Activated CD4-positive, alpha-beta T cell treated with anti-CD3 and anti-CD28 coated beads for 48 hours (primary cell): ENCODE results near the gene TCAP.
"Not testable (repeated sequence)": the region's sequence is repeated elsewhere in the genome, so short reads cannot be mapped to it uniquely, and the experiment has no call there.

Experiments
- DNase-seq: peaks from one replicate; pipeline ENCODE4 v3.0.0-alpha.2; 2020

The TCAP gene

DNA sequence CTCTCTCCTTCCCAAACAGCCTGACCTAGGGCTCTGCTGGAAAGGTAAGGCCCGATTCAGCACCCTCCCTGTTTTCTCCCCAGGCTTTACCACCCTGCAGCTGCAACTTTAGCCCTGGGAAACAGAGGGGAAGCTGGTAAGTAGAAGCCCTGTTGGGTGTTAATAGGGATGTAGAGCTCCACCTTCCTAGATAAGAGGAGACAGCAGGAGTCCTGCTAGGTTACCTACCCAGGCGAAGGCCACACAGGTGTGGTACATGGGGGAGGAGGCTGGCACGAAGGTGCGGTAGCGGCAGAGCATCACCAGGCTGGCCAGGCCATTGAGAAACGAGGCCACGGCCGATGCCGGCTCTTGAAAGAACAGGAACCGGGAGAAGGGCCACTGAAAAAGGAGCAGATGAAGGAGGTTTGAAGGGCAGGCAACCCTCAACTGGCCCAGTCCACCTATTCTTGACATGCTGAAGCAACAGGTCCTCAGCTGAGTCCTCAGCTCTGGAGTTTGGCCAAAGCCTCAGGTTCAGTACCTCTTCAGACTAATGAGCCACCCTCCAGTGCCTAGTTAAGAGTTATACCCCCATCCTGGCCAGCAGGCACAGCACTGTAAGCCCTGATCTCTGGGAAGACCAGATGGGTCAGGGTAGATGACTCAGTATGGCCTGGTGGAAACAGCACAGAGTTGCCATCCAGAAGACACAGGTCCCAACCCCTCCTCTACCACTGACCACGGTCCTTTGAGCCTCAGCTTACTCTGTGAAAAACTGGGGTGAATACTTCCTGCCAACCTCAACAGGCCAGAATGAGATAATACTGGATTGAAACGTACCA, 19.4 kb downstream of the TCAP start:
- no peak for DNase-seq

DNA sequence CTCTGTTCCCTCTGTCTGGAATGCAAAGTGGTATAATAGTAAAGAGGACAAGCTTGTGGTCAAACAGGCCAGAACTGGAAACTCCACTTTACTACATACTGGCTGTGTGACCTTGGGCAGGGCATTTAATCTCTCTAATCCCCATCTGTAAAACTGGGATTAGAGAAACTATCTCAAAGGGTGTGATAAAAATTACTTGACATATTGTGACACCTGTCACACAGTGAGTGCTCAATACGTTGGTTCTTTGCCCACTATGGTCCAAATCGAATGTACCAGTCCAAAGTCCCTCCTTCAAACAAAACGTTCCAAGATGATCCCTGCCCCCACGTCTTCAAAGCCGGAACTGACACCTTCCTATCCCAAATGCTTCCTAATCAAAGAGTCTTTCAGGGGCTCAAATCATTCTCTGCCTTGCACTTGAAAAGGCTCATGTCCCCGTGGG, 22.0 kb downstream of the TCAP start:
- no peak for DNase-seq

DNA sequence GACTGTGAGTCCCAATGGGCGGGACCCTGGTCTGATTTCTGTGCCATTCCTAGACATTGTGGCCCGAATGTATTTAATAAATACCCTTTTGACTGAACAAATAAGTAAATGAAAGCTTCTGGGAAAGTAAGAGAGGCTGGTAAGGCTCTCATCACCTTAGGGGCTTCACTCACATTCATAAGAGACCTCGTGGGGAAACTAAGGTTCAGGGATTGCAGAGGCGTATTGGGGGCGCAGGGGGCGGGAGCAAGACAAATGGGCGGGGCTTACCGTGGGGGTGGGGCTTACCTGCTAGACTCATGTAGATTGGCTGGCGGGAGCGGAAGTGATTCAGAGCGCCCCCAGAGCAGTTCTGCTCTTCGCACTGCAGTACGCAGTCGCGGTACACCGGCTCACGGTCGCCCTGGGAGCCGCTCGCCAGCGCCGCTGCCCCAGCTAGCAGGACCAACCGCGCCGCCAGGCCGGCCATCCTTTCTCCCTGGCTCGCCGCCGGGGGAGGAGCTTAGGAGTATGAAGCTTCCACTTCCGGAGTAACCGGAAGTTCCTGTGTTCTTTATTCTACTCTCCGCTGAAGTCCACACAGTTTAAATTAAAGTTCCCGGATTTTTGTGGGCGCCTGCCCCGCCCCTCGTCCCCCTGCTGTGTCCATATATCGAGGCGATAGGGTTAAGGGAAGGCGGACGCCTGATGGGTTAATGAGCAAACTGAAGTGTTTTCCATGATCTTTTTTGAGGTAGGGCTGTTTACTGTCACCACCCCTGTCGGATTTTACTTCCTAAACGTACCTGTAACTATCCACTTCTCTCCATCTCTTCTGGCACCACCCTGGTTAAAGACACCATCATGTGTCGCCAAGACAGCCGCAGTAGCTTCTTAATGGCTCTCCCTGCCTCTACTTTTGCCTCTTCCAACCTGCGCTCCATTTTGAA, 22.7 kb downstream of the TCAP start, which contains the start of gene PGAP3:
PGAP3 (minus strand) TSS at position 512 of the 929 bp plus-strand sequence; CDS start at position 469, 43 bp downstream.
- peak; percentile 89 for DNase-seq

DNA sequence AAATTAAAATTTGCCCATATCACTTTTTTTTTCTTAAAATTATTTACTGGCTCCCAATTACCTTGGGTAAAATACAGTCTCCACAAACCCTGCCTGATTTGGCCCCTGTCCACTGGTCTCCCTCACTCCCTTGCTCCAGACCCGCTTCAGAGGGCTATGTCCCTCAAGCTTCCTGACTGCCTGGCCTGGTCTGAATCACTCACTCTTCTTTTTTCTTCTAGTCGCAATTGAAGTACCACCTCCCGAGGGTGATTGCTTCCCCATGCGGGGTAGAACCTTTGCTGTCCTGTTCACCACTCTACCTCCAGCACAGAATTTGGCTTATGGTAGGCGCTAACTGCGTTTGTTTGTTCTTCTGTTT, 23.3 kb downstream of the TCAP start:
- DNase-seq, result no peak

DNA sequence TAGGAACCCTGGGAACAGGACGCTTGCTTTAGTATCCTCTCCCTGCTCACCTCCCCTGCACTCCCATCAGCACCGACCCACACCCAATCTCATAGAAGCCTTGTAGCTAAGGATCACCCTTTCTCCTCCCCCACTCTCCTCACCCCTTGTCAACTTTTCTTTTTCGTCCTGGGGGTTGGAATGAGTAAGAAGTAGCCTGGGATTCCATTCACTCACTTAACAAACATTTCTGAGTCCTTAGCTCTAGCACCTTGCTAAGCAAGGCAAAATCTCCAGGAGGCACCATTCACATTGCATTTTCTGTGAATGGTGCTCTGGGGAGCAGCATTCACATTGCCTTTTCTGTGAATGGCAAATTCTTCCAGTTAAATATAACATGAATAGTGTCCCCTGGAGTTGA, 23.8 kb downstream of the TCAP start:
- no peak for DNase-seq

DNA sequence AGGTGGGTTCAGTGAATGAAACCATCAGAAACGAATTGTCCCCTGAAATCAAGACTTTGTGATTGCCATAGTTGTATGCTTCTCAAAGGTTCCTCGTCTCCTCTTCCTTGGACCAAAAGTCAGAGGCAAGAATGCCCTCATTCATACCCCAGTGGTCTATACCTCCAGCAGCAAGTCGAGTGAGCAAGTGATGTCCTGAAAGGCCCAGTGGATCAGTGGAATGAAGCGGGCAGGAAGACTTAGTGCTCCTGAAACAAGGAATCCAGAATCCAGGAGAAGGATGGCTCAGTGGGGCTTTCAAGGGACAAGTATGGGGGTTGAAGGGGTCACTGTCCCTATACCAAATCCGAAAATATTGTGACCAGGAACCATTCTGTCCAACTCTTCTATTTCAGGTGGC, 29.4 kb downstream of the TCAP start:
- no peak for DNase-seq

DNA sequence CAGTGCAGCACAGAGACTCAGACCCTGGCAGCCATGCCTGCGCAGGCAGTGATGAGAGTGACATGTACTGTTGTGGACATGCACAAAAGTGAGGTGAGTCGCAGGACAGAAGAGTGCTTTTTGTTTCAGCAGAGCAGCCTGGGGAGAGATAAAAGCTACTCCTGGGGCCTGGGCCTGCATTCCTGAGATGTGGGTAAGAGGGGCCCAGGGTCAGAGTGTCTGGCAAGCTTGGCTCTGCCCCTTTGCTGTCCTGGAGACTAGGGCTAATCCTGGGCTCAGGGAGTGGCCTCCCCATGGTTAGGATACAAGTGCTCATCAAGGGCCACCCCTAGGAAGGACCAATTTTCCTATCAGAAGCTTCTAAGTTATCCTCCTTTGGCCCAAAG, 29.9 kb downstream of the TCAP start:
- no peak for DNase-seq

DNA sequence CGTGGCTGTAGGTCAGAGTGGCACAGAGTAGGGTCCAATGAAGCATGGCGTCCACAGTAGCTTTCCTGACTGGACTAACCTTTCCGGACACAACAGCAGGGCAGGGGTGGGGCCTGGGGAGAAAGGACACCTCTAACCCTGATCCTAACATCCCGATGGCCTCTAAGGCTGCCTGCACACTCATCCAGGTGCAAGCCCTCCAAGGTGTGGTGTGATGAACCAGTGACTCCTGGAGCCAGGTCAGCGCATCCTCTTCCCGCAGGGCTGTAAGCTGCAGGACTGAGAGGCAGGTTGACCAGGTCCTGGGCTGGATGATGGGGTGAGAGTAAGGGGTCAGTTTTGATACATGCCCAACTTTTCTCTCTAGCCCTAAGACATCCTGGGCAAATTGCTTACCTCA, 31.6 kb downstream of the TCAP start:
- no peak for DNase-seq

DNA sequence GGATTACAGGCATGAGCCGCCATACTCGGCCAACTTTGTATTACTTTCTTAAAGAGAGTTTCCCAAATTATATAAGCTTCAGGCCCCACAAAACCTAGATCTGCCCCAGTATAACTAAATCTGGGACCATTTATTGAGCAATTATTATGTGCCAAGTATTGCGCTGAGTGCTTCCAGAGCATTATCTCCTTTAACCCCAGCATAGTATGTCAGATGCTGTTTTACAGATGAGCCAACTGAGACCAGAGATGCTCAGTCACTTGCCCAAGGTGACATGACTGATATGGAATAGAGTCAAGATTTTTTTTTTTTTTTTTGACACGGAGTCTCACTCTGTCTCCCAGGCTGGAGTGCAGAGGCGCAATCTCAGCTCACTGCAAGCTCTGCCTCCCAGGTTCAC, 32.8 kb downstream of the TCAP start:
- no peak for DNase-seq

DNA sequence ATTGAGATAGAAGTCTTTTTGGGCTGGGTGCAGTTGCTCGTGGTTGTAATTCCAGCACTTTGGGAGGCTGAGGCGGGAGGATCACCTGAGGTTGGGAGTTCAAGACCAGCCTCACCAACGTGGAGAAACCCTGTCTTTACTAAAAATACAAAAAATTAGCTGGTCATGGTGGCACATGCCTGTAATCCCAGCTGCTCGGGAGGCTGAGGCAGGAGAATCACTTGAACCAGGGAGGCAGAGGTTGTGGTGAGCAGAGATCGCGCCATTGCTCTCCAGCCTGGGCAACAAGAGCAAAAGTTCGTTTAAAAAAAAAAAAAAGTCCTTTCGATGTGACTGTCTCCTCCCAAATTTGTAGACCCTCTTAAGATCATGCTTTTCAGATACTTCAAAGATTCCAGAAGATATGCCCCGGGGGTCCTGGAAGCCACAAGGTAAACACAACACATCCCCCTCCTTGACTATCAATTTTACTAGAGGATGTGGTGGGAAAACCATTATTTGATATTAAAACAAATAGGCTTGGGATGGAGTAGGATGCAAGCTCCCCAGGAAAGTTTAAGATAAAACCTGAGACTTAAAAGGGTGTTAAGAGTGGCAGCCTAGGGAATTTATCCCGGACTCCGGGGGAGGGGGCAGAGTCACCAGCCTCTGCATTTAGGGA, 34.1 kb downstream of the TCAP start:
- not testable (repeated sequence) for DNase-seq

DNA sequence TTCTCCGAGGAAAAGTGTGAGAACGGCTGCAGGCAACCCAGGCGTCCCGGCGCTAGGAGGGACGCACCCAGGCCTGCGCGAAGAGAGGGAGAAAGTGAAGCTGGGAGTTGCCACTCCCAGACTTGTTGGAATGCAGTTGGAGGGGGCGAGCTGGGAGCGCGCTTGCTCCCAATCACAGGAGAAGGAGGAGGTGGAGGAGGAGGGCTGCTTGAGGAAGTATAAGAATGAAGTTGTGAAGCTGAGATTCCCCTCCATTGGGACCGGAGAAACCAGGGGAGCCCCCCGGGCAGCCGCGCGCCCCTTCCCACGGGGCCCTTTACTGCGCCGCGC, 34.6 kb downstream of the TCAP start, which contains the start of gene ERBB2:
ERBB2 (plus strand) TSS at position 247 of the 330 bp plus-strand sequence. CDS start 175 bp downstream, outside the sequence.
- DNase-seq, result no peak

DNA sequence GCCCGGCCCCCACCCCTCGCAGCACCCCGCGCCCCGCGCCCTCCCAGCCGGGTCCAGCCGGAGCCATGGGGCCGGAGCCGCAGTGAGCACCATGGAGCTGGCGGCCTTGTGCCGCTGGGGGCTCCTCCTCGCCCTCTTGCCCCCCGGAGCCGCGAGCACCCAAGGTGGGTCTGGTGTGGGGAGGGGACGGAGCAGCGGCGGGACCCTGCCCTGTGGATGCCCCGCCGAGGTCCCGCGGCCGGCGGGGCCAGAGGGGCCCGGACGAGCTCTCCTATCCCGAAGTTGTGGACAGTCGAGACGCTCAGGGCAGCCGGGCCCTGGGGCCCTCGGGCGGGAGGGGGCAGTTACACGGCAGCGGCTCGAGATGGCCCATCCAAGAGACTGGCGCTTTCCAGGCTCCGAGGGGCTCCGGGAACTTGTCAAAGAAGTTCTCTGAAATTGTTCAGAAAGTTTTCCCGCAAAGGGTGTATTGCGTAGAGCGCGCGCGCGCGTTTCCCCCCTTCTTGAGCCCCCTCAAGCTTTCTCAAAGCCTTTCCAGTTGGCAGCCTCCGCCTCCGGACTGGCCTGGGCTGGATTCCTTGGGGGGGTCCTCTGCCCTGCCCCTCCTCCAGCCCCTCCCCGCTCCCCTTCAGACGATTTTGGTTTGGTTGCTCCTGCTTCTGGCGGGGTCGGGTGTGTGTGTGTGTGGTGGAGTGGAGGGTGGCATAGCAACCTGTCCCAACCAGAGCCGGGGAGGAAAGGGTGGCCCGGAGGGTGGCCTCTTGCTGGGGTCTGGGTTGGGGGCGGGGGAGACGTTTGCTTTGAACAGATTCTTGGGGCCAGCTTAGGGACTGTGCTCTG, 35.2 kb downstream of the TCAP start:
- DNase-seq, result no peak

DNA sequence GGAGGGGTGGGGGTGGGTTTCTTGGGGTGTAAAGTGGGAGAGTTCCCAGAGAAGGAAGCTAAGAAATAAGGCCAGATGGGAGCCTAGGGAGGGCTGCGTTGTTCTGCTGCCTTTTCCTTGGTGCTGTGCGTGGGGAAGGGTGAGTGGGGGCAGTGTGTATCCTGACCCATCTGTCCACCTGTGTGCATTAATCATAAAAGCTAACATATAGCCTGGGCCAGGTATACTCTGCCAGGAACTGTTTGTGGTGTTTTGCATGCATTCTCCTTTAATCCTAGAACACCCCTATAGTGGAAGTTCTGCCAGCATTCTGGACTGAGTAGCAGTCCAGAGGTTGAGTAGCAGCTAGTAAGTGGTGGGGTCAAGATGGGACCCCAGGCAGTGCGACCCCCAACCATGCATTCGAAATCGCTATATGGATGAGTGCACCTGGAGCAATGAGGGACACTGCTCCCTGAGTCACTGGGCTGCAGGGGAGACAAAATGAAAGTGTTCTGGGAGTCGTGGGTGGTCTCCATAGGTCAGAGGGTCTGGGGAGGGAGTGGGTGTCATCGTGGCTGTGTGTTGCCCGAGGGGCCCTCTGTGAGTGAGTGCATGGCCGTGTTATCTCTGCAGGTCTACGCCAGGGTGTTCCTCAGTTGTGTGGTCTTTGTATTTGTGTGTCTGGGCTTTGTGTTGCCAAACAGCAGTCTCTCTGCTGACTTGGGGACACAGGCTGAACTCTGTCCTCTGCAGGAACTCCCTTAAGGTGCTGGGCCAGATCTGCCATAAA, 36.0 kb downstream of the TCAP start:
- no peak for DNase-seq

DNA sequence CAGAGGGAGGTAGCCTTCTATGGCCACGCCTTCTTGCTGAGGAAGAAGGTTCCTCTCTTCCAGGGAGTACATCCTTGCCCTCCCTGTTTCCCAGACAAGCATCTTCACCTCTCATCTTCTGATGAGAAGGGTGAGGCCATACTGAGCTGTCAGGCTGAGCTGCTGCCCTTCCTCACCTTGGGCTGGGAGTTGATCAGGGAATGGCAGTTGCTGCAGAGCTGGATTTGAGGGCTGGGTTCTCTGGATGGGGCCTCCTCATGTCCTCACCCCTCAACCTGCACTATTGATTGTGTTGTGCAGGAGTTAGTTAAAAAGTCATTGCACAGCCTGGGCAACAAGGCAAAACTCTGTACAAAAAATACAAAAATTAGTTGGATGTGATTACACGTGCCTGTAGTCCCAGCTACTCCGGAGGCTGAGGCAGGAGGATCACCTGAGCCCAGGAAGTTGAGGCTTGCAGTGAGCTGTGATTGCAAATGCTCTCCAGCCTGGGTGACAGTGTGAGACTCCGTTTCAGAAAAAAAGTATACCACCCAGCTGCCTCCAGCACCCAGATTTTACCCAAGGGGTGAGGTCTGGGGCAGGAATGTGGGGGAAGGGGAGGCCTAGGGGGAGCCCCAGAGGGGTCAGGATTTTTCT, 36.8 kb downstream of the TCAP start:
- DNase-seq, result no peak

DNA sequence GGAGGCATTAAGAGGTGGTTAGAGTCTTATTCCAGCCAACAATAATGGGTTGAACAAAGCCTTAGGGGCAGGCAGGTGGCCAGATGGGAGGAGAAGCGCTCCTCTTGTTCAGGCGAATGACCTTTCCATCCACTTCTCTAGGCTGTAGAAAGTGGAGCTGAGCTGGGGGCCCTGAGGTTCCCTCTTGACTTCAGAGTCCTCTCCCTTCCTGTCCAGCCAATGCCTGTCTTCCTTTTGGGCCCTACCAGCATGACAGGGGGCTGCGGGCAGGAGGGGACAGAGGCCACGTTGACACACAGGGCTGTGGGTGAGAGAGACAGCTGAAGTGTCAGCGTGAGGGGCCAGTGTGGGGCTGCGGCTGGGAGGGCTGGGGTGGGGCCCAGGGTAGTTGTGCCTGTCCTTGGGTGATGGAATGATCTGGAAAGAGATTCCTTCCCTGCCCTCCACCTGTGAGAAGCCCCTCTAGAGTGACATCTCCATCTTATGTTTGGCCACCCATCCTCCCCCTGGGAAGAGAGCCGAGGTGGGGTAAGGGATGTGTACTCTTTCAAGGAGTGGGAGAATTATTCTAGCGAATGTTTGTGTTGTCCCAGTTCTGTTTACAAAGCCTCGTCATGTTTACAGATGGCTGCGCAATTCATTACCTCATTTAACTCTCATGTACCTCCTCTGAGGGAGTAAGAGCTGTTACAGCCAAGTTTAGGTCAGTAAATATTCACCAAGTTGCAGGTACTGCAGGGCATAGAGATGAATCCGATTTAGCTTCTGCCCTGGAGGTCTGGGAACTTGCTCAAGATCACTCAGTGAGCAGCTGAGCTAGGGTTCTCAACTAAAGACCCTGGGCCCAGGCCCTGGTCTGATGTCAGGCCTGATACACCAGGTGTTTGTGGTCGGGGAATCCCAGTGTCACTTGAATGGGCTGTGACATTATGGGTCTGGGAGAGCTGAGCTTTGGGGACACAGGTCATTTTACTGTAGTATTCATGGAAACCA, 38.0 kb downstream of the TCAP start:
- DNase-seq, result no peak

DNA sequence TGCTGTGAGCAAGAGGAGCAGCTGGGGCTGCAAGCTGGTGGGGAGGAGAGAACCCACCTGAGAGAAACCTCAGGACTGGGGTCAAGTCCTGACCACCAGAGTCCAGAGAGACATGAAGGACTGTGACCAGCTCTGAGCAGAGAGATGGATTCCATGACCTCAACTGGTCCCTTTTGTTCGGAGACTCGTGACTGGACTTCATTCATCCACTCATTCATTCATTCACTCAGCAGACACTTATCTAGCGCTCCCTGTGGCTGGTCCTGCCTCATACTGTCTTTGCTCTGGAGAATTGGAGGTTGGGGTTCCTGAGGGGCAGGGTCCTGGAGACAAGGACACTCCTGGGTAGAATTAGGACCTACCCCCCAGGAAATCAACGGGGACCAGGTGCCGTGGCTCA, 38.8 kb downstream of the TCAP start:
- no peak for DNase-seq

DNA sequence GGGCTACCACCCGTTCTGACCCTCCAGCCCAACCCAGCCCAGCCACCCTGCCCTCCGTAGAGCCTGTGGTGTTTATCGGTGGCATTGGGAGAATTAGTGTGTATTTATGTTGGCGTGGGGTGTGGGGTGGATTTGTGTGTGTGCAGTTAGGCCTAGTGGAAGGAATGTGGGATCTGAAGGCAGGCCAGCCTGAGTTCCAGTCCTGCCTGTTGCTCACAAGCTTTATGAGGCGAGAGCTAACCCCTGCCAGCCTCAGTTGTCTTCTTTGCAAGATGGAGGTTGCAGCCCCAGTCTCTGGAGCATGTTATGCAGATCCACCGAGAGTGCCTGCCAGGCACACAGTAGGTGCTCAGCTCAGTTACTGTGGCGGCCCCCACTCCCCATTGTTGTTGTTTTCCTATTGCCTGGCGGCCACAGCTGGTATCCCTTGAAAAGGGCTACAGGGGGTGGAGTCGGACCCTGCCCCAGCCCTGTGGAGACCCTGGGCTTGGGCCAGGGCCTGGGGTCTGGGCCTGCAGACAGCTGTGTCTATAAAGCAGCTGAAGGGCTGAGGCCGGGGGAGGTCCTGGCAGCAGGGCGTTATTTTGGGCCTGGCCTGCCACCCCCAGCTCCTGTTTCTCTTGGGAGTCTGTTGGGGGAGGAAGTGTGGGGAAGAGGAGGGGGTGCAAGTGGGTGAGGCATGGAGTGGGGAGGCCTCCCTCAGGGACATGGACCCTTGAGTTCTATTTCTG, 39.8 kb downstream of the TCAP start:
- DNase-seq, result no peak

DNA sequence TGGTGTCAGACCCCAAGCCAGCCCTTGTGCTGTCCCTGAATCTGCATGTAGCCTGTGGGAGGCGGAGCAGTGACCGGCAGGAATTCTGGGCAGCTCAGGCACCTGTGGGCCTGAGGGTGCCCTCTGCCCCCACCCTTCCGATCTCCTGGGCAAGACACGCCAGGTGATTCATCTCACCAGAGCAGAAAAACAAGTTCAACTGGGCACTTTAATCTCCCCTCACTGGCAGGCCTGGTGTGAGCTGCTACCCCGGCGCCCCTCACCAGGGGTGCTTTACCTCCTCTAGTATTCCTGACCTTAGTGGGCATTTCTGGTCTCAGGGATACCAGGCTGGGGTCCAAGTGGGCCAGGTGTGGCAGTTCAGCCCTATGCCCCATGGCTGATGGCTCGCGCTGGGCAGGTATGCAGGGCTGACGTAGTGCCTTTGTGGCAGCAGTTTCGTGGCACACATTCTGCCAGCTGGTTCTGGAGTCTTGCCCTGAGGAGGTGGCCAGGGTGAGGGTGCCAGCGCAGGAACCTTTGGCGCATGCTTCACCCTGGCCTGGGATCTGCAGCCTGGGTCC, 40.7 kb downstream of the TCAP start:
- DNase-seq, result no peak

DNA sequence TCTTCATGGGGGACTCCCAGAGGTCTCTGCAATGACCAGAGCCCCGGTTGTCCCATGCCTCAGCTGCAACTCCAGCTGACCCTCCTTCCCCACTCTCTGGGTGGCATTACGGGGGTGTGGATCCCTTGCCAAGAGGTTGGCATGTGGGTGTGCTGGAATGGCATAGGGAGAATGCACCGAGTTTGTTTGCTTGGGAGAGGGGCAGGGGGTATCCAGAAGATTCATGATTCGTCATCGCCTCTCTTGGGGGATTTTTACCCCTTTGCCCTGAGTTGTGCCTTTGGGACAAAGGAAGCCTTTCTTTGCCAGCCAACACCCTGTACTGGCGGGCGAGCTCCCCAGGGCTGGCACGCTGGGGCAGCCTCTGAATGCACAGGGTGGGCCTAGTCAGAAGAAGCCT, 41.2 kb downstream of the TCAP start:
- no peak for DNase-seq
